Breast epithelium (tissue), 4 donors: ENCODE results near the gene RXRG. TPM values are rescaled to one million over a fixed set of nuclear protein-coding genes. Genes with fewer than 3 reads are reported as not detected.
"Not testable (repeated sequence)": the region's sequence is repeated elsewhere in the genome, so short reads cannot be mapped to it uniquely, and the experiment has no call there.

Experiments used
- DNase-seq, 2 donors: peaks; one replicate each; pipeline ENCODE4 v3.0.0-alpha.2; 2019; ENCODE audit warnings: low spot score in 2 of 2
- H3K27ac ChIP-seq, 2 donors: fragments of 200-600 bp; sonication (generic) in 1 of 2; one replicate each; pipeline ENCODE4 v1.5.1; 2016 to 2019; ENCODE audit warnings: mild to moderate bottlenecking in 1 of 2
- H3K27me3 ChIP-seq, 2 donors: fragments of 200-600 bp; sonication (generic) in 1 of 2; one replicate each; pipeline versions ENCODE4 v1.5.1 to v1.6.0; 2017 to 2019; ENCODE audit warnings: control low read depth in 1 of 2, mild to moderate bottlenecking in 1 of 2
- H3K36me3 ChIP-seq: fragments of 200-600 bp; one replicate; pipeline ENCODE4 v1.5.1; 2019
- H3K4me1 ChIP-seq, 2 donors: fragments of 200-600 bp; sonication (generic); one replicate each; pipeline ENCODE4 v1.5.1; 2016 to 2019; ENCODE audit warnings: control low read depth in 1 of 2
- H3K4me3 ChIP-seq, 3 donors: fragments of 200-600 bp; sonication (generic); 1 replicate in 2 of 3; 2 replicates in 1 of 3; pipeline ENCODE4 v1.5.1; 2016 to 2019; ENCODE audit warnings: mild to moderate bottlenecking in 3 of 3, moderate library complexity in 2 of 3
- H3K9me3 ChIP-seq, 2 donors: fragments of 200-600 bp; sonication (generic) in 1 of 2; one replicate each; pipeline ENCODE4 v1.5.1; 2016 to 2019; ENCODE audit warnings: control low read depth in 1 of 2
- POLR2A ChIP-seq: fragments of 450-650 bp; IDR thresholded peaks from one replicate; pipeline ENCODE4 v1.6.1; 2016; ENCODE audit warnings: antibody characterized with exemption, mild to moderate bottlenecking, moderate library complexity
- POLR2AphosphoS5 ChIP-seq, 3 donors: sonication (generic); formaldehyde crosslinking; IDR thresholded peaks; one replicate each; pipeline ENCODE4 v1.6.1; 2017; ENCODE audit warnings: antibody characterized with exemption in 3 of 3
- intact Hi-C: fragments of 100-400 bp; cut with DNase I; formaldehyde crosslinking; loops from one replicate; pipeline ENCODE4 v1.15.1; 2023; ENCODE audit warnings: low total_unique reads
- total RNA-seq, 3 donors: library from RNA; depleted of rRNA; stranded (reverse); fragments of >200 nt; gene quantifications; one replicate each; pipeline ENCODE4 v1.1.0, GENCODE V29; 2016
- TF ChIP-seq, protein P1 (sequence below), 3 donors: fragments of 450-650 bp; IDR thresholded peaks; one replicate each; pipeline ENCODE4 v1.5.1; 2016 to 2017; ENCODE audit warnings: antibody characterized with exemption in 3 of 3, mild to moderate bottlenecking in 3 of 3, moderate library complexity in 3 of 3

The RXRG gene
- total RNA-seq, 3 donors from 2014 or later: 0.16 TPM; not detected in 2

DNA sequence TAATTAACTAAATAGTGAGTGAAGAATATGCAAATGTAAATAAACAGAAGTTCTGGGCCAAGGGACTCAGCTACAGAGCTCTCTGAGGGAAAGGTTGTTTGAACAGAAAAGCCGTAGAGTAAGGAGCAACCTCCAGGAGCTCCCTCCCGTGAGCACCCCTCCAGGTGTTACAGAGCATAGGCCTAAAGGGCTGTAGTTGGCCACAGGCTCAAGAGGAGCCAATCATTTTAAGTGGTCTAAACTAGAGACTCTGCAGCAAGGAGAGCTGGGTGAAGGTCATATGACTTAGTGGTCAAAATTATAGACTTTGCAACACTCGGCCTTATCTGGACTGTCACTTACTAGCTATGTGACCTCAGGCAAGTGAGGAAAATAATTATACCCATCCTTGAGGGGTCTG is 19.1 kb upstream of the RXRG start:
- intact Hi-C loops: no loop called here
- Histone ChIP-seq H3K27me3 (no peaks in the 10 kb centered on the region), H3K9me3 (no peaks in the 10 kb centered on the region), H3K27ac (no peak overlapping the region), H3K4me1 (no peaks in the 10 kb centered on the region), H3K4me3 (no peak overlapping the region), H3K36me3 (no peaks in the 10 kb centered on the region)
- DNase-seq: no peak
- TF ChIP-seq, protein P1, sequence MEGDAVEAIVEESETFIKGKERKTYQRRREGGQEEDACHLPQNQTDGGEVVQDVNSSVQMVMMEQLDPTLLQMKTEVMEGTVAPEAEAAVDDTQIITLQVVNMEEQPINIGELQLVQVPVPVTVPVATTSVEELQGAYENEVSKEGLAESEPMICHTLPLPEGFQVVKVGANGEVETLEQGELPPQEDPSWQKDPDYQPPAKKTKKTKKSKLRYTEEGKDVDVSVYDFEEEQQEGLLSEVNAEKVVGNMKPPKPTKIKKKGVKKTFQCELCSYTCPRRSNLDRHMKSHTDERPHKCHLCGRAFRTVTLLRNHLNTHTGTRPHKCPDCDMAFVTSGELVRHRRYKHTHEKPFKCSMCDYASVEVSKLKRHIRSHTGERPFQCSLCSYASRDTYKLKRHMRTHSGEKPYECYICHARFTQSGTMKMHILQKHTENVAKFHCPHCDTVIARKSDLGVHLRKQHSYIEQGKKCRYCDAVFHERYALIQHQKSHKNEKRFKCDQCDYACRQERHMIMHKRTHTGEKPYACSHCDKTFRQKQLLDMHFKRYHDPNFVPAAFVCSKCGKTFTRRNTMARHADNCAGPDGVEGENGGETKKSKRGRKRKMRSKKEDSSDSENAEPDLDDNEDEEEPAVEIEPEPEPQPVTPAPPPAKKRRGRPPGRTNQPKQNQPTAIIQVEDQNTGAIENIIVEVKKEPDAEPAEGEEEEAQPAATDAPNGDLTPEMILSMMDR (IDR thresholded peaks at IDR 0.05): no peak
- TF ChIP-seq POLR2AphosphoS5 (IDR thresholded peaks at IDR 0.05): no peak
- no peak for TF ChIP-seq POLR2A

DNA sequence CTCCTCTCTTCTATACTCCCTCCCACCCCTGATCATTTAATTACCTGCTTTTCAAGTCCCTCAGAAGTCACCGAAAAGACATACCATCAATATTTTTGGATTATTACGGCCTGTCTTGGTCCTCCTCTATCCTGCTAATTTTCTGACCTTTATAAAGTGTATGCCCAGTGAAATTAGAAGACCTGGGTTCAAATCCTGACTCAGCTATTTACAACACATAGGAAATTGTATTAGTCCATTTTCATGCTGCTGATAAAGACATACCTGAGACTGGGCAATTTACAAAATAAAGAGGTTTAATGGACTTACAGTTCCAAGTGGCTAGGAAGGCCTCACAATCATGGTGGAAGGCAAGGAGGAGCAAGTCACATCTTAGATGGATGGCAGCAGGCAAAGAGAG is 14.8 kb upstream of the RXRG start:
- DNase-seq, H3K4me1 ChIP-seq, H3K27me3 ChIP-seq, H3K27ac ChIP-seq, intact Hi-C loops, H3K4me3 ChIP-seq, H3K36me3 ChIP-seq, H3K9me3 ChIP-seq: not testable (repeated sequence)

DNA sequence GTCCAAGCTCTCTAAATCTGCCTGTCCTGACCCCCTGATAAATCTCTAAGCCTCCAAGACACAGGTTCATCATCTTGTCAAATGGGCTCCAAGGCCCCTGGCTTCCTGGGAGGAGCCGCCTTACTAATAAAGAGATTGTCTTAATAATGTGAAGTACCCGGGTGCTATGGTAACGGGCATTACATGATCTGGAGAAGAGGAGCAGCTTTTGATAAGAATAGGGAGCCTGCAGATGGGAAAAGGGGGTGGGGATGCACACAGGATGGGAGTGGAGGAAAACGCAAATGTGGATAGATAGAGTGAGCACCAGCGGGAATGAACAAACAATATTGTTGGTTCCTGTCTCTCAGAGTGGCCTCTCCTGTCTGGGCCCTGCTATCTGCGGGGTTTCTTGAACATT is 11.9 kb upstream of the RXRG start:
- intact Hi-C loops: no loop called here
- Histone ChIP-seq H3K4me3 (no peak overlapping the region), H3K4me1 (no peaks in the 10 kb centered on the region), H3K27ac (no peak overlapping the region), H3K27me3 (no peaks in the 10 kb centered on the region), H3K36me3 (no peaks in the 10 kb centered on the region), H3K9me3 (no peaks in the 10 kb centered on the region)
- DNase-seq: no peak
- TF ChIP-seq POLR2A (no peak), POLR2AphosphoS5 (IDR thresholded peaks at IDR 0.05) (no peak)
- TF ChIP-seq, protein P1 (IDR thresholded peaks at IDR 0.05): no peak

DNA sequence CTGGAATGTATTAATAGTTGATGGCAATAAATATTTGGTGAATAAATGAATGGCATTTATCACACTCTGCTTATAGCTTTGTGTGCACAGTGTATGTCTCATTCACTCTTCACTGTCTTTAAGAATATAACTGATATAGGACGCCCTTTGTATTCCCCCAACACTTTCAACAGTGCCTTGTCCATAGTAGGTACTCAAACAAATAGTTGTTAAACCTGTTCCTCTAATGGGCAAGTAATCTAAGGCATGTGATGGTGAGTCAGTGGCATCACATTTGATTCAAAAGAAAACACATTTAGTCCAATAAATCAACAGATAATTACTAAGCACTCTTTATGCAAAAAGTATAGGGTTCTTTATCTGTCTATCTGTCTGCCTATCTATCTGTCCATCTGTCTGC is 11.2 kb upstream of the RXRG start:
- no peak overlapping the region for H3K27ac ChIP-seq
- H3K9me3 ChIP-seq: no peaks in the 10 kb centered on the region
- no peaks in the 10 kb centered on the region for H3K36me3 ChIP-seq
- no peaks in the 10 kb centered on the region for H3K4me1 ChIP-seq
- H3K27me3 ChIP-seq: no peaks in the 10 kb centered on the region
- DNase-seq: no peak
- no peak overlapping the region for H3K4me3 ChIP-seq
- no peak for TF ChIP-seq POLR2A
- TF ChIP-seq, protein P1 (IDR thresholded peaks at IDR 0.05): no peak
- TF ChIP-seq POLR2AphosphoS5 (IDR thresholded peaks at IDR 0.05): no peak
- intact Hi-C loops: no loop called here

DNA sequence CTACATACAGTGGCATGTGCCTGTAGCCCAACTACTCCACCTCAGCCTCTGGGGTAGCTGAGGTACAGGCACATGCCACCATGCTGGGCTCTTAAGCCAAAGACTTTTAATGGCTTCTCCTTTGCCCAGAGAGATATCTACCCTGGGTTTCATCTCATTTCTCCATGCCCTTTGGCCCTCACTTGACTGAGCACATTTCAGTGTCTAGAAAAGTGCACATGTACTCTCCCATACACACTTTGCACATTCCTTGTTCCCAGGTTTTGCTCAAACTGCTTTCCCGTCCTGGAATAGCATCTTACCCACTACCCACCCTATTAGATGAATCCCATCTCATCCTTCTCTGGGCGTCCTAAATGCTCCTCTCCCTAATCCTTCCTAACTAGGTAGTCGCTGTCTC is 10.2 kb upstream of the RXRG start:
- Histone ChIP-seq H3K4me1 (no peaks in the 10 kb centered on the region), H3K4me3 (no peak overlapping the region), H3K36me3 (no peaks in the 10 kb centered on the region), H3K27ac (no peak overlapping the region), H3K9me3 (no peaks in the 10 kb centered on the region), H3K27me3 (no peaks in the 10 kb centered on the region)
- TF ChIP-seq POLR2A: no peak
- intact Hi-C loops: no loop called here
- no peak for DNase-seq

DNA sequence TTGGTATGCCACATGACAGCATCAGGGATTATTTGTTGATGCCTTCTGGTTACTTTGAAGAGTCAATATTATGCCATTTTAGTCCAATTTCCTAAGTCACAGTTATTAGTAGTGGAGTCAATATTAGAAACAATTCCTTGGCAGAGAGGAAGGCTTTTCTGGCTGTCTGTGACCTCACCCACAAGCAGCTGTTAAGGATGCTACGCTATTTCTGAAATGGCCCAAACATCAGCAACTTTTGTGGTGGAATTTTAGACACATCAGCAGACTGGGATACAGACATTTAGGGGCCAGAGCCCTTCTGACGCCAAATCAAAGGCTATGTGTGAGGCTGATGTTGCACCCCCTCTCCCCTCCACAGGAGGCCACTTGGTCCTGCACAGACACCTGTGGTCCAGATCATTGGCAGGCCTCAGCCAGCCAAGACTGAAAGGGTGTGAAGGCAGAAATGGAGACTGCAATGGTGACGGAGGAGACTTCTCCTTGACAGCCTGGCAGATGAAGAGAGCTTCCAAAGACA is 9.2 kb upstream of the RXRG start:
- Histone ChIP-seq H3K27ac (no peak overlapping the region), H3K9me3 (no peaks in the 10 kb centered on the region), H3K36me3 (no peaks in the 10 kb centered on the region), H3K4me3 (no peak overlapping the region), H3K4me1 (no peaks in the 10 kb centered on the region), H3K27me3 (no peaks in the 10 kb centered on the region)
- no peak for DNase-seq
- intact Hi-C loops: no loop called here
- TF ChIP-seq, protein P1 (IDR thresholded peaks at IDR 0.05): no peak
- TF ChIP-seq POLR2AphosphoS5 (IDR thresholded peaks at IDR 0.05) (no peak), POLR2A (no peak)
